ENCODE results near the gene SLC22A23. TPM values are rescaled to one million over a fixed set of nuclear protein-coding genes. Genes with fewer than 3 reads are reported as not detected.
A peak's percentile ranks its signal among the peaks of the same experiment; 100 is the strongest.

SLC22A23 gene
- total RNA-seq, 1 donor from 2014 or later = 5.7 TPM

DNA sequence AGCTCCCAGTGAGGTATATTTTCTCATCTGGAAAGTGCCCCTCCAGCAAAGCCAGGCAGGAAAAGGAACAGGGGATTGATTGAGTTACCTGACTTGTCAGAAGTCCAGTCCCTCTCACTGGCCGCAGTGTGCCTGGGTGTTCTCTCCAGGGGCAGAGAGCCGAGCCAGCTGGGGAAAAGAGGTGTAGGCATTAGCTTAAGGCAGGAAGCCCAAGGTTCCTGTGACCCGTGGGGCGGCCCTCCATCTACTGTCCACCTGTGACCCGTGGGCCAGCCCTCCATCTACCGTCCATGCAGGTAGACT is 195.4 kb downstream of the SLC22A23 start:
- peaks cover 76% of the 10 kb centered on the region for H3K79me2 ChIP-seq (ENCODE audit: insufficient read depth, low read length)
- peaks cover 57% of the 10 kb centered on the region for H4K20me1 ChIP-seq (ENCODE audit: insufficient read depth, low read length)
- DNase-seq (ENCODE audit: low read depth) (no peak), FAIRE-seq (no peak)
- H3K4me1 ChIP-seq (ENCODE audit: insufficient read depth, low read length) = peaks cover 11% of the 10 kb centered on the region
- H3K27me3 Mint-ChIP-seq (ENCODE audit: low read depth, unreplicated experiment) = peaks cover 4% of the 10 kb centered on the region
- H3K9ac ChIP-seq (ENCODE audit: low read length) = no peak overlapping the region
- H3K36me3 Mint-ChIP-seq (ENCODE audit: low read depth, unreplicated experiment) = no peaks in the 10 kb centered on the region
- H2AFZ ChIP-seq (ENCODE audit: low read depth, low read length) = no peak overlapping the region
- peaks cover 15% of the 10 kb centered on the region for H3K4me1 Mint-ChIP-seq (ENCODE audit: low read depth, unreplicated experiment)
- H3K27ac Mint-ChIP-seq (ENCODE audit: unreplicated experiment) = no peak overlapping the region
- H3K9me3 Mint-ChIP-seq (ENCODE audit: unreplicated experiment) = no peaks in the 10 kb centered on the region
- TF ChIP-seq, protein P1, sequence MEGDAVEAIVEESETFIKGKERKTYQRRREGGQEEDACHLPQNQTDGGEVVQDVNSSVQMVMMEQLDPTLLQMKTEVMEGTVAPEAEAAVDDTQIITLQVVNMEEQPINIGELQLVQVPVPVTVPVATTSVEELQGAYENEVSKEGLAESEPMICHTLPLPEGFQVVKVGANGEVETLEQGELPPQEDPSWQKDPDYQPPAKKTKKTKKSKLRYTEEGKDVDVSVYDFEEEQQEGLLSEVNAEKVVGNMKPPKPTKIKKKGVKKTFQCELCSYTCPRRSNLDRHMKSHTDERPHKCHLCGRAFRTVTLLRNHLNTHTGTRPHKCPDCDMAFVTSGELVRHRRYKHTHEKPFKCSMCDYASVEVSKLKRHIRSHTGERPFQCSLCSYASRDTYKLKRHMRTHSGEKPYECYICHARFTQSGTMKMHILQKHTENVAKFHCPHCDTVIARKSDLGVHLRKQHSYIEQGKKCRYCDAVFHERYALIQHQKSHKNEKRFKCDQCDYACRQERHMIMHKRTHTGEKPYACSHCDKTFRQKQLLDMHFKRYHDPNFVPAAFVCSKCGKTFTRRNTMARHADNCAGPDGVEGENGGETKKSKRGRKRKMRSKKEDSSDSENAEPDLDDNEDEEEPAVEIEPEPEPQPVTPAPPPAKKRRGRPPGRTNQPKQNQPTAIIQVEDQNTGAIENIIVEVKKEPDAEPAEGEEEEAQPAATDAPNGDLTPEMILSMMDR (IDR thresholded peaks at IDR 0.05; ENCODE audit: insufficient read depth, low read depth, low read length) = no peak
- TF ChIP-seq EZH2 (IDR thresholded peaks at IDR 0.05; ENCODE audit: insufficient read depth, low read length) = no peak
- H3K4me3 Mint-ChIP-seq (ENCODE audit: unreplicated experiment) = peak overlapping the region; percentile 66
- no peak overlapping the region for H3K4me3 ChIP-seq (ENCODE audit: insufficient read depth, low read depth, low read length)
- no peaks in the 10 kb centered on the region for H3K9me3 ChIP-seq (ENCODE audit: insufficient read depth, low read depth, low read length)
- no peaks in the 10 kb centered on the region for H3K27me3 ChIP-seq (ENCODE audit: insufficient read depth, low read length)
- H3K4me2 ChIP-seq (ENCODE audit: low read length) = peak overlapping the region; percentile 97
- no peak overlapping the region for H3K27ac ChIP-seq (ENCODE audit: low read depth, low read length)
- peaks cover 8% of the 10 kb centered on the region for H3K36me3 ChIP-seq (ENCODE audit: insufficient read depth, low read length)

DNA sequence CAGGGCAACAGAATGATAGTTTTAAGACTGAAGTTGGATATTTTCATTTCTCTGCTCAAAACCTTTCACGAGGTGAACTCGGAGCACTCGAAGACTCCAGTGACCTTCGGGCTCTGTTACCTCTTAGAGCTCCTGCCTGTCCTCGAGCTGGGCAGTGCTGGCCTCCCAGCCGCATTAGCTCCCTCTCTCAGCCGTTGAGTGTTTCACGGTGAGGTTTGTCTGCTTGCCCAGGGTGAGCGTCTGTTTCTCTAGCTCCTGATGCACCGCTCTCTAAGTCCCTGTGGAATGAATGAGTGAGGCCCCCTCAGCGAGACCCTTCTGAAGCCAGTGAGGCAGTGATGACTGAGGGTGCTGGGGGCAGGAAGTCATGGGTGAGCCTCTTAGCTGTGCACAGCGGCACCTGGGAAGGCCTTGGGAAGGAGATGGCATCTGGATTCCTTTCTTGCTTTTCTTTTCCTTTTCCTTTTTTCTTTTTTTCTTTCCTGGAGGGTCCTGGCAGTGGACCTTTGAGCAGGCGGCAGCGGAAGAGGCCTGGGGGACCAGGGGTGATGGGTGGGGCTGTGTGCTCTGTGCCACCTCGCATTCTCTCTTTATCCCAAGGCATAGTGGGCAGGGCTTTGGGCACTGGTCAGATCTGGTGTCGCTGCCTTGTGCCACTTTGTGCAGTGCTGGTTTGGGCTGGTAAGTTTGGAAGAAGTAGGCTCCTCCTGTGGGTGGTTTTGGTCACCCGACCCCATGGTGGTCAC is 195.9 kb downstream of the SLC22A23 start:
- H3K4me3 ChIP-seq (ENCODE audit: insufficient read depth, low read depth, low read length) = no peak overlapping the region

More for the DNA sequence above, 195.9 kb downstream of the SLC22A23 start:
- Mint-ChIP-seq H3K4me3 (ENCODE audit: unreplicated experiment) (peak overlapping the region; percentile 66), H3K27me3 (ENCODE audit: low read depth, unreplicated experiment) (peaks cover 7% of the 10 kb centered on the region), H3K36me3 (ENCODE audit: low read depth, unreplicated experiment) (no peaks in the 10 kb centered on the region), H3K4me1 (ENCODE audit: low read depth, unreplicated experiment) (peaks cover 15% of the 10 kb centered on the region), H3K27ac (ENCODE audit: unreplicated experiment) (no peak overlapping the region), H3K9me3 (ENCODE audit: unreplicated experiment) (no peaks in the 10 kb centered on the region)
- Histone ChIP-seq H3K4me2 (ENCODE audit: low read length) (peak overlapping the region; percentile 97), H3K27me3 (ENCODE audit: insufficient read depth, low read length) (no peaks in the 10 kb centered on the region), H2AFZ (ENCODE audit: low read depth, low read length) (no peak overlapping the region), H3K4me1 (ENCODE audit: insufficient read depth, low read length) (peaks cover 11% of the 10 kb centered on the region), H3K79me2 (ENCODE audit: insufficient read depth, low read length) (peaks cover 71% of the 10 kb centered on the region), H4K20me1 (ENCODE audit: insufficient read depth, low read length) (peaks cover 54% of the 10 kb centered on the region), H3K27ac (ENCODE audit: low read depth, low read length) (no peak overlapping the region), H3K9me3 (ENCODE audit: insufficient read depth, low read depth, low read length) (no peaks in the 10 kb centered on the region), H3K9ac (ENCODE audit: low read length) (no peak overlapping the region), H3K36me3 (ENCODE audit: insufficient read depth, low read length) (peaks cover 8% of the 10 kb centered on the region)
- FAIRE-seq (no peak), DNase-seq (ENCODE audit: low read depth) (no peak)
- TF ChIP-seq, protein P1 (IDR thresholded peaks at IDR 0.05; ENCODE audit: insufficient read depth, low read depth, low read length) = no peak
- TF ChIP-seq EZH2 (IDR thresholded peaks at IDR 0.05; ENCODE audit: insufficient read depth, low read length) = no peak
